Putamen (tissue), 1 donor: ENCODE measurements around the gene KRT71.
"Not testable (repeated sequence)": the region's sequence is repeated elsewhere in the genome, so short reads cannot be mapped to it uniquely, and the experiment has no call there.

Experiments used
- DNase-seq: peaks from one replicate; pipeline ENCODE4 v3.0.0-alpha.2; 2016; ENCODE audit warnings: low spot score

The KRT71 gene

GRCh38 chr12:52521568-52522266, 31.2 kb downstream of the KRT71 start:
- no peak for DNase-seq

GRCh38 chr12:52521175-52521567, 31.8 kb downstream of the KRT71 start:
- DNase-seq: no peak

- DNase-seq: no peak
Measured at GRCh38 chr12:52519826-52520662, 32.9 kb downstream of the KRT71 start, which contains the start of gene KRT5. TSS of gene KRT5 (minus strand) at chr12:52520394. CDS start at chr12:52520296, 98 bp downstream.

- DNase-seq: no peak
Measured at GRCh38 chr12:52519387-52519703, 33.6 kb downstream of the KRT71 start.

- no peak for DNase-seq
Measured at GRCh38 chr12:52518574-52519386, 34.2 kb downstream of the KRT71 start.

GRCh38 chr12:52517888-52518287, 35.1 kb downstream of the KRT71 start:
- DNase-seq: peak; percentile 80

- DNase-seq: no peak
Measured at GRCh38 chr12:52517005-52517835, 35.7 kb downstream of the KRT71 start.

- peak; percentile 28 for DNase-seq
Measured at GRCh38 chr12:52515927-52516831, 36.8 kb downstream of the KRT71 start.

- no peak for DNase-seq
Measured at GRCh38 chr12:52515319-52515646, 37.7 kb downstream of the KRT71 start.

GRCh38 chr12:52514471-52515318, 38.2 kb downstream of the KRT71 start:
- DNase-seq: no peak

GRCh38 chr12:52513736-52514135, 39.2 kb downstream of the KRT71 start:
- DNase-seq: no peak

GRCh38 chr12:52508211-52508610, 44.7 kb downstream of the KRT71 start:
- no peak for DNase-seq

- no peak for DNase-seq
Measured at GRCh38 chr12:52506858-52507715, 45.9 kb downstream of the KRT71 start.

- no peak for DNase-seq
Measured at GRCh38 chr12:52502877-52503276, 50.1 kb downstream of the KRT71 start.

- DNase-seq: no peak
Measured at GRCh38 chr12:52501490-52501889, 51.5 kb downstream of the KRT71 start.

- not testable (repeated sequence) for DNase-seq
Measured at GRCh38 chr12:52500574-52500973, 52.4 kb downstream of the KRT71 start.

- DNase-seq: no peak
Measured at GRCh38 chr12:52499806-52500560, 53.0 kb downstream of the KRT71 start.

GRCh38 chr12:52498946-52499345, 54.0 kb downstream of the KRT71 start:
- no peak for DNase-seq
